RPMI8226 (cell line): ENCODE data around the gene RINL.
A peak's percentile ranks its signal among the peaks of the same experiment; 100 is the strongest.

ENCODE experiments used
- DNase-seq: peaks from one replicate; pipeline ENCODE4 v3.0.0-alpha.2; 2015

RINL gene

DNA sequence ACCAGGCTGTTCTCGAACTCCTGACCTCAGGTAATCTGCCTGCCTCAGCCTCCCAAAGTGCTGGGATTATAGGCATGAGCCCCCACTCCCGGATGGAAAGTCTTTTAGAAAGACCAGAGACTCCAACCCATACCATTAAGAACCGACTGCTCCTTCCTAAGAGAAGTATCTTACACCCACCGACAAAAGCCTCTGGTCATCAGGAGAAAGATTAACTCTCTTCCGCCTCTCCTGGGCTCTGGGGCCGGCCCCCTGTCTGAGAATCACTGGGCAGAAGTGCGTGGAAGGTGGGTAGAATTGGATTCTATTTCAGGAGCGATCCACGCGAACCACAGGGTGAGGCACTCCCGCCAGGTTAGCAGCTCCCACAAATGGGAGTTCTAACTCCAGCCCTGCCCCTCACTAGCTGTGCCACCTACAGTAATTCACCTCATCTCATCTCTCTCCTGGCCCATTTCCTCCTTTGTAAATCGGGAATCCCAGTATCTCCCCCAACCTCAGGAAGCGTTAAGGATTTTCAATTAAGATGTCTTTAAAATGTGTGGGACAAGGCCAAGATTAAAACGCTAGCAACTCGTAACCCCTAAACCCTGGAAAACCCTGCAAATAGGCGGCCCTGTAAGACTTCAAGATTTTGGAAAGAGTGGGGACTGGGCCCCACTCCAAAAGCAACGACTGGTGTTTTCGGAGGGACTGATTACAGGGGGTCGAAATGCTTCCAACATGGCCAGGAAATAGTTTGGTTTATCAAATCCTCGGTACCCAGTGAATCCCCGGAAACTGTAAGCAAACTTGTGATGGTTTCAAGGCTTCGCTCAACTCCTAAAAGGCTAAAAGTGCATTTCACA lies 29.6 kb downstream of the RINL start:
- no peak for DNase-seq

DNA sequence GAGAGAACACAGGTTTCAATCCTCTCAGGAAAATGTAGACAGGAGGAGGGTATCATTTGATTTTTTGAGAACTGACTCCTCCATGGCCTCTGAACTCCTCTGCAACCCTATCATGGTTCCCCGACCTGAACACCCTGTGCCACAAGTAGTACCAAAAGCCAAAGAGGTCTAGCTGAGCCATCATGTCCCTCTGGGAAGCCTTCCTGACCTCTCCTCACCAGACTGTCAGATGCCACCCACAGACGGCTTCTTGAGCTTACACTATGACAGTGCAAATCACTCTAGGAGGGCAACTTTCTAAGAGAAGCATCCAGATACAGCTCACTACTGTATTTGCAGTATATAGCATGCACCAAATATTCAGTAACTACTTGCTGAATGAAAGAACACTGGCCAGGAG lies 32.0 kb downstream of the RINL start:
- no peak for DNase-seq

DNA sequence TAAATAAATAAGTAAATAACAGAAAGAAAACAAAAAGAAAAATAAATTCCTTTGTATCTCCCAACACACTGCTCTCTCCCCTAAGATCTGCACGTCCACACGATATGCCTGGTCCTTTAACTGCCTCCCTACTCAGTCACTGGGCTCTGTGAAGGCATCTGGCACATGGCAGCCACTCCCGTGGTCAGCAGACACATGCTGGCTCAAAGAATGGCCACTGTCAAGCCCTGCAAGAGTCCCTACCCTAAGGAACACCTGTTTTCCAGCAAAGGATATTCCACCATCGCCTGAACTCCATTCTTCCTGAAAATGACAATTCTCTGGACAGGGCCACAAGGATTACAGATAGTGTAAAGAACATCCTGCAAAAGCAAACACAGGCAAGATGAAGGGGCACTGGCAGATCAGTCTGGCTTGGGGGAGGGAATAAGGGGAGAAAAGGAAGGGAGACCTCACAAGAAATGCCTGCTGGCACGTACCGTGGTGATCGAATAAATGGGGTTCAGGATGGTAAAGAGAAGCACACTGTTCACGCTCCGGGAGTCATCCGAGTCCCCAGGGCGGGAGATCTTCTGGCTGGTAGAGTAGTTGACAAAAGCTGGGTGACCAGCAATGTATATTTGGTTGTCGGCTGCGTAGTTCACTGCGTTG lies 32.6 kb downstream of the RINL start:
- DNase-seq: no peak

DNA sequence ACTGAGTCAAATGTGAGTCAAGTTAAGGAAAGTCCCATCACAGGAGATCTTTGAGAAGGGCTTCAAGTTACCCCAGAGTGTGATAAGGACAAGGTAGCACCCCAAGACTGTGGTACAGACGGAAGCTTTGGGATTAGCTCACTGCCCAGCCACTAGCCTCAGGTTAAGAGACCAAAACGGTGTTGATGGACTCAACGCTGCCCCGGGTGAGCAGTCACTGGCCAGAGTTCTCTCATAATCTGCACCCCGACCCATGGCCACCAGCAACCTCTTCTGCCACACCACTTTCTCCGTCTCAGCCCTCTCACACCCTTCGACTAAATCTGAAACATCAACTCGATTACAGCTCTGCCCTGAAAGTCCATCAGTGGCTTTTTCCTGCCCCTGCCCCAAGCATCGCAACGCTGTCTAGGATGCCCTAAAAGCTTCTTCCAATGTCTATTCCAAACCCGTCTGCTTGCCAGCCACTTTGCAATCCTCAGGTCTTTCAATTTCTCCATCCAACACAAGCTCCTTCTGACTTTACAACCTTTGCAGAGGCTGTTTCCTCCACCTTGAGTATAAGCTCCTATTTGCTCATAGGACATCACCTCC lies 33.9 kb downstream of the RINL start:
- DNase-seq: no peak

DNA sequence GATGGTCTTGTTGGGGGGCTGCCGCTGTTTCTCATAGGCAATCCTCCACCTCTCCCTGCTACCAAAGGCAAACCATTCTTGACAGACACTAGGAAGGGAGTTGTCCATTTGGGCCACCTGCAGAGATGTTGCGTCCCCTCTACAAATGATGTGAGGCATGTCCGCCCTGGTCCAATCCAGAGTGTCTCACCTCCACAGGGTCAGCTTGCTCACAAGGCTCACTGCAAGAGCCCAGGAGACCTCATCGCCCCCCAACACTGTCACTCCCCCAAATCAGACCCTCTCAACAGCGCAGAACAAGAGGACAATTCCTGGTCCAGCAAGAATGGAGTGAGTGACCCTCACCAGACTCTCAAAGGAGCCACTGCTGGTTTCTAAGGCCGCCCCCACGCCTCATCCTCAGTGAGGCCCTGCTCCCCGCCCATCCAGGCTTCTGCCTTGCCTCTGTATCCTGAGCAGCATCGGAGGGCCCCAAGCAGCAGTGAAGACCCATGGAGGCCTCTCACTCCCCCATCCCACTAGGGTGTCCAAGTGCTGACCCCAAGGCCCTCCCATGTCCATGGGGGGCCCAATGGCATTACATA lies 34.8 kb downstream of the RINL start:
- no peak for DNase-seq

DNA sequence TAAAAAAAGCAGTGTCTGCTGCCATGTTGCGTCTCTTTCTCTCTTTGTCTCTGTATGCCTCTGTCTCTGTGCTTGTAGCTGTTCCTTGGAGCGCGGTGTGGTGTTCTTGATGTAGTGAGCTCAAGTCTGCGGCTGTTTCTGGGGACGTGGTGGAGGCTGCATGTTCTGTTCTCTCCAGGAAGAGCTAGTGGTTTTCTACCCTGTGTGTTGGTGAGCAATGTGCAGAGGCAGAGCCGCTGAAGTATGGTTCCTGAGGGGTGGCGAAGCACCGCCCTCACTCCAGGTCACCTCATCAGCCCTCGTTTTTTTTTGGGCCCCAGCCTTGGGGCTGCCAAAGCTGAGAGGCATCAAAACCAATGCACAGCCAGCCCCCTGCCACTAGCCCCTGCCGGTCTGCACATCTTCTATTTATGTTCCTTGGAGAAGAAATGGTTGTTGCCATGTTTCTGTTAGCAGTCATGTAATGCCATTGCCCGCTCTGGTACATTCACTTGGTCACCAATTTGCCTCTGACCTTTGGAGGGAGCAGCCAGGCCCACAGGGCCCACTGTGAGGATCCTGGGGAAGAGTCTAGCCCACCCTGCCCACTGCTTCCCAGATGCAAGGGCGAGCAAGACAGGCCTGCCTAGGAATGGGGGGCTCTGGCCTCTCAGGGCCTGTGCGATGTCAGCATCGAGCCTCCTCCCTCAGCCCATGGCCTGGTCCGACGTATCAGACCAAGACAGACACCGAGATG lies 35.5 kb downstream of the RINL start:
- no peak for DNase-seq

DNA sequence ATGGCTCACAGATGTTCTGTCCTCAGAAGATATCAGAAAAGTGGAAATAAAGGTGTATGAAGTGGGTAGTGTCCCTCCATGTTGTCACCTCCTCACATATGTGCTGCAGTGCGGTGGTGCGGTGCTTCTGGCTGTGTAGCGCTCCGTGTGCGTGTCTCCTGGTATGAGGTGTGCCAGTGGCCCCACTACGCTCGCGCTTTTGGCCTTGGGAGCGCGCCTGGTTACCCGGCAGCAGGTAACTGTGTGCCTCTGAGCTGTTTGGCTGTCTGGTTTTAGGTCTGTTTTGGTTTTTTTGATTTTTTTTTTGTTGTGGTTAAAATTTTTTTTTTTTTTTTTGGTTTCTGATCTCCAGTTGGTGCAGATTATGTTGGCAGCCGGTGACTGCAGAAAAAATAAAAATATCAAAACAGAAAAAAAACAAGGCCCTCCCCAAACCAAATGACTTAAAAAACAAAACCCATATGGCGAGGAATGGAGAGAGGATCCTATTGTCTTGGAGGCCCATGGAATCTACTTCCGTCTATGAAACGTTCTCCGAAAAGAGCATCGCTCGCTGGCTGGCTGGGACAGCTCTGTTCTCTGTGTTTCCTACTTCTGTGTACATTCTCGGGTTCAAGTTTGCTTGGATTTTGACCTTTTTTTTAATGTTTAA lies 36.2 kb downstream of the RINL start:
- no peak for DNase-seq

DNA sequence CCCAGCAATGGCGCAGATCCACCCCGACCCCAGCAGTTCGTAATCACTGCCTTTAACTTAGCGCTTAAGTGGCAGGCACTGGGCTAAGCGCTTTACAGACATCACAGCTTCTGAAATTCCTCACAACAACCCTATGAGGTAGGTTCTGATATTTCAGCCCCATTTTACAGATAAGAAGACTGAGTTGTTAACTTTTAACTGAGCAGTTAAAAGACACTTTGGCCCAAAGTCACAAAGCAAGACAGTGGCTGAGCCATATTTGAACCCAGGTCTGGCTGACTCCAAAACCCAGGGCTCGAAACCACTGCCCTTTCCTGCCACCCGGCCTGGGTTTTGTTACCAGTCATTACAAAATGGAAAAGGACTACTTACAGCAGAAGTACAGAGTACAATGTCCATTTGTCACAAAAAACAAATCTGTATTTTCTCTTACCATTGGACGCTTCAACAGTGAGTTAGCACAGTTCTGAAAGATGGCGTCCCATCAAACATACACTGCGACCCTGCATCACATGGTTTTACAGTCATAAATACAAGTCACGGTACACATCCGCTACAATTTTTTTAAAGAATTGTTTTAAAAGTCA lies 36.8 kb downstream of the RINL start:
- no peak for DNase-seq

DNA sequence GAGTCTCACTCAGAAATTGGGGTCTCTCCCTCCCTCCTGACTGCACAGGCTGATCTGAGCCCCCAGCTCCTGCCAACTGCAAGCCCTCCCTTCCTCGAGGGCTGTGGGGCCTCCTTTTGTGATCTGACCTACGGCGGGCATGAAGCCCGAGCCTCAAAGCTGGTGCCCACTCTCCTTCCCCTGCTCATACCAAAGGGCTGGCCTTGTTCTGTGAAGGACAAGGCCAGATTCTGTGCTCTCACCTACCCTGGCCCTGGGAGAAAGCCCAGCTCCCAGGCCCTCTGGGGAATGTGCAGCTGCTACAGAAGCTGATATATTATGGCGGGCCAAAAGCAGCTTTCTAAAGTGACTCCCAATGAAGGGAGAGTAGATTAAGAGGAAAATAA lies 37.5 kb downstream of the RINL start:
- no peak for DNase-seq

DNA sequence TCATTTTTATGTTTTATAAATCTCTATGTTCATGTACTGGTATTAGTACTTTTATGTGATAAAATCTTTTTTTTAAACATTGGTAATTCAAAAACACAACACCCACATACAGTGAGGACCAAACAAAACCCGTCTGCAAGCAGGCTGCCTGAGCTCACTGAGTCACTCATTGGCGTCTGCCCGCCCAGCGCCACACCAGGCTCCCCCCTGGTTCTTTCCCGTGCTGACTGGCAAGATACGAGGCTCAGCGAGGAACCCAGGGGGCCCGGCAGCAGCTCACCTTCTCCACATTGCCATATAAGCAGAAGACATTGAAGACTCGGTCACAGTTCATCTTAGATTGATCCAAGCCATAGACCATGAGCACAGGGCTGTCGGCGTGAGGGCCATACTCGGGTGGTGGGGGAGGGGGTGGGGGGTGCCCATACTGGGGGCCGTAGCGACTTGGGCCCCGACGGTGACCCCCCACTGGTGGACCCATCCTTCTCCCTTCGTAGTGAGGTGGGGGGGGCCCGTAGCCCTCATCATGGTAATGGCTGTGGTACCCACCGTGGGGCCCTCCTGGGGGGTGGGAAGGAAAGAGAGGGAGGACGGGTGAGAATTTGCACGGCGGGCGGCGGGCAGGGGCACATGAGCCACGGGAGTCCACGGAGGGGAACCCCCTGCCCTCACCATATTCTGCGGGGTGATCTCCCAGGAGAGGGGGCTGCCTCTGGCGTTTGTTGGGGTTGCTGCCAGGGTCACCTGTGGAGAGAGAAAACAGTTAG lies 38.1 kb downstream of the RINL start:
- DNase-seq: no peak

DNA sequence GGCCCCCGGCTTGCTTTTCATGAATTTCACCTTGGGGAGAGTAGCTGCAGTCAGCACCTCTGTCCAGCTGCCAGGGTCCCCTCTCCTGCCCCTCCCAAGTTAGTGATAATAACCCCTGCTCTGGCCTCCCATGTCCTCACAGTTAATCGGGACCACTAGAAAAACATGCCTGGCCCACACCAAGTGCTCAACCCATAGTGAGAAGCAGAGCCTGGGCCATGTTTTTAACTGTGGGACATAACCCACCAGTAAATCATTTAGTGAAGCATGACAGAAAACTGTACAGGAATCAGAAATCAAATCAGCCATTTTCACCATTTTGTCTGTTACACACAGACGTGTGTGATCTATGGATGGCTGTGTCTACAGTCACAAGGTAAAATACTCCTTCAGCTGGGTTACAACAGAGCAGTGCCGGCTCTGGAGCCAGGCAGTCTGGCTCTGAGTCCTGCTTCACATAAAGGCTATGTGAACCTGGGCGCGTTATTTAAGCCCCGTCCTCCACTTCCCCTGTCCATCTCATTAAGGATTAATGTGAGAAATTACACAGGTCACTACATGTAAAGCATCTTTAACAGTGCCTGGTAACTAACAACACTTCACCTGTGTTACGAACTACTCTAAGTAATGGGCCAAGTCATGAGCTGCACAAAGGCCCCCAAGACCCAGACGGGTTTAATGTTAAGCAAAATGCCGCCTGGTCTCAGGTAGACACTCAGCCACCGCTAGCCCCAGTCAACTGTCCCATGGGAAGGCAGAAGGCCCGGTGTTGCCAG lies 38.9 kb downstream of the RINL start:
- no peak for DNase-seq

DNA sequence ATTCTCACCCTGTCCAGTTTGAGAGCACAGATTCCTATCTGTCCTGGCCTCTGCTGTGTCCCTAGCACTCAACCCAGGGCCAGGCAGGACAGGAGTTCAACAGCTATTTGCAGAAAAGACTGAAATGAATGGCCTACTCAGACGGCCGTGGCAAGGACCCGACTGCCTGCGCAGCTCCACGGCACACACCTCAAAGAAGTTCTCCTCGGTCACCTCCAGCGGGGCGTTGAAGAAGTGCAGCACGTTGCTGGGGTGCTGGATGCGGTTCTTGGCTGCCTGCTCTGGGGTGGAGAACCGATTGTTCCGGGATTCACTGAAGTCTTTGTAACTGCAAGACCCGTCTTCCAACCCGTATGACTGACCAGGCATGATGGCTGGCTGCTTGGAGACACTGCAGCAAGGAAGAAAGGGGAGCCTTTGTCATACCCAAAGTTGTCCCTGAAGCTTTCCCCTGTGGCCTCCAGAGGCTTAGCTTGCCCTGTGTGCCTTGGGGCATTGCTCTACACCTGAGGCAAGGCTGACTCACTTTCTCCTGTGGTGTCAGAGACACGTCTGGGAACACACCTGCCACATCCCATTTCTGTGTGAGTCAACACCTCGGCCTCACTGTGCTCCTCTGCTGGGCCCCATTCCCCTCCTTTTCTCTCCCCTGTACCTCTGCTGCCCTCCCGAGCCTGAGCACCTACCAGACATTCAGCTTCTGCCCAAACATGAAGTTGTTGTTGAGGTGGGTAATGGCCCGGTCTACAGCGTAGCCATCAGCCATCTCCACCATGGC lies 39.7 kb downstream of the RINL start:
- DNase-seq: no peak

DNA sequence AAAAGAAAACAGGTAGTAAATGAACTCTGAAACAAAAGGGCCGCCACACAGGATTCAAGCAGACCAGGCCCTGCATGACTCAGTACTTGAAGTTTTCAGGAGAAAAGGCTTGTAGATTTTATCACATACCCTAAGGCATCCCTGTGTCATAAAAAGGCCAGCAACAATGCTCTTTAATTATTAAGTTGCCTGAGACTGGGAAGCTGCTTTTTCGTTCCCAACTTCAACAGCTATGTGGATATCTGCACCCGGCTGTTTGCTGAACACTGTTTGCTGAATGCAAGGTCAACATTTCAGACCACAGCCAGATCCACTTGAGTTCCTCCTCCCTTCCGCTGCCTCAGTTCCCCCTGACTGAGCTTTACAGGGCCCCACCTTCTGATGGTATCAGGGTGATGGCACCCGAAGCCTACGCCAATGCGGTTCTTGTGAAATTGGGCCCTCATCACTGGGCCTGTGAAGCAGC lies 40.4 kb downstream of the RINL start:
- DNase-seq: no peak

DNA sequence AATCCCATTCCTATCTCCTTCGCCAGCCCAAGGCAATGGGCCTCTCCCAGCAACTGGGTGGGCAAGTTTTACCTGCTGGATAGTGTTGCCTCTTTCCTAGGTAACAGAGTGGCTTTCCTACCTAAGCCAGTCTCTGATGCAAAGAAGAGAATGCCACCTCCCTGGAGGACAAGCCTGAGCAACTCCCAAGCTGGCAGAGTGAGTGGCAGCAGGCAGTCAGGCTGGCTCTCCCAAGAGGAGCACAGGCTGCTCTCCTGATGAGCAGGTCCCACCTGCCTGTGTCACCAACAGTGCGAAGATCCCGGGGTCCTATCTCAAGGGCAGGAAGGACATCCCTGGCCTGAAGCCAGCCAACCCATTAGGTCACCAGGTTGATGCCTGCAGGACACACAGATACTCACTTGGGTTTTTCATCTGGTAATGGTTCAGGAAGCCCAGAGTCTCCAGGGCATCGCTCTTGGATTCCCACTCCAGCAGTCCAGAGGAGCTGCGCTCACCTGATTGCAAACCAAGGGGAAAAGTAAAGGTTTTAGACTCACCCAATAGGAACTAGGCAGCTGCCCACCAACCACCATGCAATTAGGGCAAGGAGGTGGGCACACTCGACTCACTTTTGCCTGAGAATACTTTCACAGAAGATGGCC lies 41.0 kb downstream of the RINL start:
- DNase-seq: no peak

DNA sequence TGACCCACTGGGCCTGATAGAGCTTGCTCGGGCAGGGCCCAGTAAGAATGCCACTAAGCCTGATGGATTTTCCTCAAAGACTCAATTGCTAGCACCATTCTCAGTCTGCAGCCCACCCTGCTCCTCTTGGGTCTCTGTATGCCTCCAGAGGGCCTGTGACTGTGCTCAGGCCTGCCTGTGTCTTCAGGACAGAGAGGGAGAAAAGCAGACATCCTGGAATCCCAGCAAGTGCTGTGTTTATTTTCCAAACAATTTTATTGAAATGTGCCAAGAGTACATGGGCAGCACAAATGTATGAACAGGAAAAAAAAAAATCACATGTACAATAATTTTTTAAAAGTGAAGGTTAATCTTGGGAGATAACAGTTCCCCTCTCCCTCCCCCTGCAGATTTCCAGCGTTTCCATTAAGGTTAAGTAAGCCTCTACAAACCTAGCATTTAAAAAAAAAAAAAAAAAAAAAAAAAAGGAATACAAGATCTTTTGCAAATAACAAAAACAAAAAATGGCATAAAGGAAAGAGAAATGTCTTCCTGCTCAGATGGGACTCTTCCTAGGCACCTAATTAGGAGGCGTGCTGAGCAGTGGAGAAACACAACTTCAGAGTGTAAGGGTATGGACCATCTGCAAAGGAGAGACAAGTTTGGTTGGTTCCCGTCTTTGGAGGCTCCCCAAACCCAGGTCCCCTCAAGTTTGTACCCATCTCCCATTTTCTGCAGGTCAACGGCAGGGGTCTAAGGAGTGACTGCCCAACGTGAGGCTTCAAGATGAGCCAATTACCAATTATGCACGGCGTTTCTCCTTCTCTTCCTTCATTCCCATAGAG lies 41.7 kb downstream of the RINL start:
- DNase-seq: no peak

DNA sequence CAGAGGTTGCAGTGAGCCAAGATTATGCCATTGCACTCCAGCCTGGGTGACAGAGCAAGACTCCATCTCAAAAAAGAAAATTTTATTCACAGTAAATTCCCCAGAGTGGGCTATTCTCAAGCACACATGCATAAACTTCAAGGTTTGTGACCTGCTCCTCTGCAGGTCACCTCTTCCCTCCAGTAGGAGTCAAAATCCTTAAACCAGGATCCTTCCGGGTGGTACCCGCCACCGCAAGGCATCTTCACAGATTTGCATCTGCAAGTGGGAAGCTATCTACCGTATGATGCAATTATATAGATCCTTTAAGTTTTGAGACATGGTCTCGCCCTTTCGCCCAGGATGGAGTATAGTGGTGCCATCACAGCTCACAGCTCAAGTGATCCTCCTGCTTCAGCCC lies 43.5 kb downstream of the RINL start:
- DNase-seq: no peak

DNA sequence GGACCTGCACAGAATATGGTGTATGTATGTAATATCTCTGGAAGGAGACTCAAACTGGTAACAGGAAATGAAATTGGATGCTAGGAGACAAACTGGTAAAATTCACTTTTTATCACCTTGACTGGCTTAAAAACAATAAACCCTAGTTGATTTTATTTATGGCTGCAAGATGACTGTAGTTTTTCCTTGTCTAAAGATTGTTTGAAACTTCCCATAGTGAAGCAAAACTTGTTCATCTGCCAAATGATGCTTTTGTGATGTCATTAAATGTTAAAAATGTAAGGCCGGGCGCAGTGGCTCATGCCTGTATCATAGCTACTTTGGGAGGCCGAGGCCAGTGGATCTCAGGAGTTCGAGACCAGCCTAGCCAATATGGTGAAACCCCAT lies 44.0 kb downstream of the RINL start:
- DNase-seq: no peak

DNA sequence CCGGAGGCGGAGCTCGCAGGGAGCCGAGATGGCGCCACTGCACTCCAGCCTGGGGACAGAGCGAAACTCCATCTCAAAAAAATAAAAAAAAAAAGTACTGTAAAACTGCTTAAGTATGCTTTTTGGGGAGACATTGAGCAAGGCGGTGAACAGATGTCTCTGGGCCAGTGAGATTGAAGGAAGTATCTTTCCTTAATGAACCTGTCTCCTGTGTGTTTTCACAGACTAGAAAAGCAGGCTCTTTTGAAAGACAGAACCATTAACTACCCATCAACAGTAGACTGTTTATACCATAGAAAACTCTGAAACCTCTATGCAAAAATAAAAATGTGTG lies 45.0 kb downstream of the RINL start:
- peak; percentile 38 for DNase-seq
